GM19351 (cell line): ENCODE measurements around the gene GPBAR1.
"Not testable (repeated sequence)": the region's sequence is repeated elsewhere in the genome, so short reads cannot be mapped to it uniquely, and the experiment has no call there.

ENCODE experiments used
- ATAC-seq: cut with Tn5 transposase; IDR thresholded peaks from one replicate; pipeline ENCODE4 v1.9.1; 2021; ENCODE audit warnings: mild to moderate bottlenecking, moderate library complexity; ENCODE audit not compliant: unreplicated experiment

The GPBAR1 gene

DNA sequence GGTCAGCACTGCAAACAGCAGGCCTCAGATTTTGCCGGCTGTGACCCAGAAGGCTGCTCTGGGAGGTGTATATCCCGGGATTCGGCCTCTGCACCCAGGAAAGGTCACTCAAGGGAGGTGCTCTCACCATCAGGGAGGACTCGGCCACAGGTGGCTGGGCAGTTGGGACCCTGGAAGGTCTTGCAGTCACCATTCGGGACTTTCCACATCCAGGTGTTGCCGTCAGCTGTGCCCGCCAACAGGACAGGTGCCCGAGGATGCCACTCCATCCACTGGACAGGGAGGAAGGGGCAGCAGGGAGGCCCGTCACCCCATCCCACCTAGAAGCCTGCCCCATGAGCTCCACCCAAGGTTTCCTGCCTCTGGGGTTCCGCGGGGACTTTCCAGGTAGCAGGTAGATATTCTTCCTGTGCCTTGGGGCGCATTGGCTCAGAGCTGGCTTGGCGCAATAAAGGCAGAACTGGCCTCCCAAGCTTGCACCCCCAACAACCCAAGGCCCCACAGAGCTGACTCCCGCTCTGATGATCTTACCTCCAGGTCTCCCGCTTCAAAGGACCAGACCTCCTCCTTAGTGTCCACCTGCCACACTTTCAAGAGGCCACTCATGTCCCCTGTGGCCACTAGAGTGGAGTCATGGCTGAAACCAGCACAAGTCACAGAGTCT is 5.6 kb downstream of the GPBAR1 start:
- ATAC-seq, result no peak

DNA sequence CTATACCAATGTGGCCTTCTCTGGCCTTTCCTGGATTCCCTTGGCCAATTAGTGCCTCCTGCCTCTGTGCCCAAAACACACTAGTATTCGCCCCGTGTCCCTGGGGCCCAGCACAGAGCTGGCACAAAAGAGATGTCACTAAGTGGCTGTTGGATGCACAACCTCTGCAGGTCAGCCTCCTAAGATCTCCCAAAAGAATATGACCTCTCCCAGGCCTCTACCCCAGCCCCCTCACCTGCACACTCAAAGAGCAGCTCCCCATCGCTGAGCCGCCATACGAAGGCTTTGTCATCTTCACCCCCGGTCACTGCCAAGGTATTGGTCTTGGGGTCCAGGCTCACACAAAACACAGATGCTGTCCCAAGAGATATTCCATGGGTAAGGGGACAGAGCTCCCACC is 6.4 kb downstream of the GPBAR1 start:
- no peak for ATAC-seq

- peak; percentile 89 for ATAC-seq
Measured at GRCh38 chr2:218269900-218270720, 9.3 kb downstream of the GPBAR1 start, which contains the start of the genes AAMP and PNKD. TSS of gene AAMP (minus strand) at chr2:218270137. CDS start at chr2:218270086, 51 bp downstream. TSS of gene PNKD (plus strand) at chr2:218270519. CDS start at chr2:218270536, 17 bp downstream.

DNA sequence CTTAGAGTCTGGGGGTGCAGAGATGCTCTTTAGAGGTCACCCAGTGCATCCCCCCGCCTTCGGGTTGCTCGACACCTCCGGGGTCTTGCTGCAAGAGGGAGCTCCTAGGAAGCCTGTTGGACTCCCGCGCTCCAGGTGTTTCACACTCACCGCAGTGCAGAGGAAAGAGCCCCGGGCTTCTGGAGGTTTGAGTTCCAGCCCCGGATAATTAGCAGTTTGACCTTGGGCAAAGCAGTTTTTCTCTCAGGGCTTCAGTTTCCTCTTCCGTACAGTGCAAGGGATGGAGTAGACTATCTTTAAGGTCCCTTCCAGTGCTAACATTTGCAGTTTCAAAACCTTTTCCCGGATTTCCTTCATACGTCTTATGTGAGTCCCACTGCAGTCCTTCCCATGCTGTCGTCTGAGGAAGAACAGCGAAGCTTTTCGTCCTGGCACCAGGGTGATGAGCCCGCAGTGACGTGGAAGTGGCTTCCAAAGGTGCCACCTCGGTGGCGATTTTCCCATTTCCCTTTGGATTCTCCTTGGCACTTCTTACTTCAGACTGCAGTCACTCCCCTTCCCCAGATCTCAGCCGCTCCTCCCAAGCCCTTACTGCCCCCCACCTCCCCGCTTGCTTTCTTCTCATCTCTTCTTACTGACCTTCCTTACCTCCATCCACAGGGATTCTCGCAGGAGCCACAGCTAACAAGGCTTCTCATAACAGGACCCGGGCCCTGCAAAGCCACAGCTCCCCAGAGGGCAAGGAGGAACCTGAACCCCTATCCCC is 10.1 kb downstream of the GPBAR1 start:
- no peak for ATAC-seq

DNA sequence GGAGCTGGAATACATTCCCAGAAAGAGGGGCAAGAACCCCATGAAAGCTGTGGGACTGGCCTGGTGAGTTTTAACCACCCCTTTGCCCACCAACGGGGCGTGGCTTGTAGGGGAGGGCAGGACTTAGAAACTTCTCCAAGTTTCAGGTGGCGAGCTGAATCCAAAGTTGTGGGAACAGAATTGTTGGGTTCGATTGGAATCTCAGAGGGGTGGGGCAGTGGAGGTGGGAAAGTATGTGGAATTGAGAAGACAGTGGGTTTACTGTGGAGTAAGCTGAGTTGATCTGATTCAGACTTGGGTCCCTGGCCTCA is 10.6 kb downstream of the GPBAR1 start:
- no peak for ATAC-seq

GRCh38 chr2:218271865-218272530 is 11.2 kb downstream of the GPBAR1 start:
- ATAC-seq, result no peak

DNA sequence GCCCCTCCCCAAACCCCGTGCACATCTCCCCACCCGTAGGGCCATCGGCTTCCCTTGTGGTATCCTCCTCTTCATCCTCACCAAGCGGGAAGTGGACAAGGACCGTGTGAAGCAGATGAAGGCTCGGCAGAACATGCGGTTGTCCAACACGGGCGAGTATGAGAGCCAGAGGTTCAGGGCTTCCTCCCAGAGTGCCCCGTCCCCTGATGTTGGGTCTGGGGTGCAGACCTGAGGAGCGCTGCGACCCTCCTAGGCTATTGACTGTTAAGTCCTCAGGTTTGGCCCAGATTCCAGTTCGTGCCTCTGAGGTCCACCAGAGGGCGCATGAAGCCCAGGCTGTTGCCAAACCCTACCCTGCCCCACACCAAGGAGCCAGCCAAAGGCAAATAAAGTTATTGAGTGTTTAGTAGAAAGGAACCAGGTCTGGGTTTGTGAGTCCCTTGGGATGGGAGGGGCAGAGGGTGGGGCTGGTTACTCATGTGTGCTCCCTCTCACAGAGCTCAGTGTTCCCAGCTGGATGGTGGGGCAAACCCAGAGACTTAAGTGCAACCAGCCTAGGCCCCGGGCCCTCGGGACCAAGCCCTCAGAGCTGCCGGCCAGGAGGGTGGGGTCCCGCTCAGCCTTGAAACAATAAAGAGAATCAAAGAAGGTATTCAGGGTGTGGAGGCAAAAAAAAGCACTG is 11.9 kb downstream of the GPBAR1 start:
- ATAC-seq, result no peak

- not testable (repeated sequence) for ATAC-seq
Measured at GRCh38 chr2:218273214-218273907, 12.5 kb downstream of the GPBAR1 start.

DNA sequence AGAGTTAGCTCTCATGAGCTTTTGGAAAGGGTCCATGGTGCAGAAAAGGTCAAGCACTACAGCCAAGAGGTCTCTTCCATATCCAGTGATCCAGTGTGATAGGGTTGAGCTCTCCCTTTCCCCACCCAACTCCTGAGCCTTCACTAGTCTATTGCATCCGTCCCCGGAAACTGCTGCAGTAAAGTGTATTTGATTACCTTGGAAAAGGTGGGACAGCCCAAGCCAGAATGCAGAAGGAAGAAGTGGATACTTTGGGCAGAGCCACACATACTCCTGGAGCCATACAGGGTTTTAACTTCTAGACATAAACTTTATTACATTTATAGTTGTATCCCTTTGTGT is 13.1 kb downstream of the GPBAR1 start:
- ATAC-seq, result no peak

DNA sequence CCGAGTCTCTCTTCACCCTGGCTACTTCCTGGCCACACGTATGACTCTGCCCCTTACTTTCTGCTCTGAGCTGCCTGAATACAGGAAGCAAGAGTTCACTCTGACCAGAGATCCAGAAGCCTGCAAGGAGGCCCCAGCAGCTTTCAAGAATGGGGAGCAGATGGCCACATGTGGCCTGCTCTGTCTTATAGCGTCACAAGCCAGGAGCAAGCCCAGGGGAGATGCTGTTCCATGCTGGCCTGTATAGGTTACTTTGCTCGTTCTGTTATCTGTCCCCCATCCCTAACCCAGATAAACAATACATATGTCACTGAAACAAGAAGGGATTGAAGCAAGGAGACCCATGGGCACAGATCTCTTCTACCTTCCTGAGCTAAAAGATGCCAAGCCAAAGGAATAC is 13.8 kb downstream of the GPBAR1 start:
- no peak for ATAC-seq

DNA sequence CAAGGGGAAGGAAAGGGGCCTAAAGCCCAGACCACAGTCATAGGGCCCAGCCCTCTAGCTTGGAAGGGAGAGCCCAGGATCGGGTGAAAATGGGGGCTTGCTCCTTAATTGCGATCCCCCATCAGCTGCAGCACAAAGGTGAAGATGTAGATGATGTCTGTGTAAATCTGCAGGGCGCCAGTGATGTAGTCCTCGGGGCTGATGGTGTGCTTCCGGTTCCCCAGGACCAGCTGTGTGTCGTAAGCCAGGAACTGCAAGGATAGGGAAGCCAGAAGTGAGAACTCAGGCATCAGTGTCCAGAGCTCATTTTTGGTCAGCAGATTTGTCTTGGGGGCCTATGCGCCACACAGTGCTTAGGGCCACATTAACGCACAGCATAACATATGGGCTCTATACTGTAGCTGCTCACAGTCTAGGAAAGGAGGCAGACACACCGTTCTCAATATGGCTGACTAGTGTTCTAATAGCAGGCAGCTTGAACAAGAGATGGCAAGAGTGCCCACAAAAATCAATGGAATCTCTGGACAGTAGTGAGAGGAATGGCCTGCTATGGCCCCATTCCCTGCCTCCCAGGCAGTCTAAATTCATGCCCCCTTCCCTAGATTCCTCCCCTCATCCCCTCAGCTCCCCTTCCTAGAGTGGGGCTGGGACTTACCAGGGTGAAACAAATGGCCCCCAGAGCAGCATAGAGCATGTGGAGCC is 14.7 kb downstream of the GPBAR1 start:
- ATAC-seq, result no peak

GRCh38 chr2:218276986-218277755 is 16.4 kb downstream of the GPBAR1 start:
- ATAC-seq, result no peak

DNA sequence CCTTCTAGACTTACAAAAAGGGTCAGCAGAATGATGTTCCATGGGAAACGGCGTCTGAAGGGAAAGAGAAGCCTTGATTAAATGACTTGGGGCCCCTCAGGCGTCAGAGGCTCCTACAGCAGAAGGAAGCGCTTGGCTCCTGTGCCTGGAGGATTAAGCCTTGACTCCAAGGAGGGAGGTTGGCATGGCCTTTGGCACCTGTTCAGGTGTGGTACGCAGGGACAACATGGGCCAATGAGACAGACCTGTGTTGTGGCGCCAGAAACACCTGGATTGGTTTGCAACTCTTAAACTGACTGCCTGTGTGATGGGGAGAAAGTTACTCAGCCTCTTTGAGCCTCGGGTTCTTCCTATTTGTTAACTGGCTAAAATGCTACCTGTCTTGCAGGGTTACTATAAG is 17.1 kb downstream of the GPBAR1 start:
- ATAC-seq, result no peak

GRCh38 chr2:218278531-218279360 is 17.9 kb downstream of the GPBAR1 start:
- ATAC-seq, result no peak

DNA sequence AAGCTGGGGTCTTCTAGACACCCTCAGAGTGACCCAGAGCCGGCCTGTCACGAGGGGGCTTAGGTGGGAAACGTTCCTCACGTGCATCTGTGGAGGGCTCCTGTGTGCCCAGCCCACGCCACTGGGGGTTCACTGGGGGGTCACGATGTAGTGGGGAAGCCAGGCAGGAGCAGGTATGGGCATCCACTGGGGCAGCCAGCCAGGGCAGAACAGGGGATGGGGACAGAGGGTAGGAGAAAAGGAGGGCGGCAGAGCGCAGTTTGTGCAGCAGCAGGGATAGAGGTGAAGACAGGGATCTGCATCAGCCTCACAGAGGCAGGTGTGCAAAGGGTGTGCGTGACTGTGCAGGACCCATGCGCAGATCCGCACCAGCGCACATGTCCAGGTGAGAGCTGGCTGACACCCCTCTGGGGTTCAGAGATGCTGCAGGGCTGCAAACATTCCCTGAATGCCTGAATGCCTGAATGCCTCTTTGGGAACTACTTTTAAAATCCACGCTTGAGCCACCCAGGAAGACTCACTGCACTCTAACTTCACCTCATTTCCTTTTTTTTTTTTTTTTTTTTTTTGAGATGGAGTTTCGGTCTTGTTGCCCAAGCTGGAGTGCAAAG is 19.6 kb downstream of the GPBAR1 start:
- ATAC-seq, result no peak

- no peak for ATAC-seq
Measured at GRCh38 chr2:218281449-218281848, 20.6 kb downstream of the GPBAR1 start.
